Eye (tissue), 1 donor: ENCODE data around the gene ZNF487.
"Not testable (repeated sequence)": the region's sequence is repeated elsewhere in the genome, so short reads cannot be mapped to it uniquely, and the experiment has no call there.

Experiments used
- DNase-seq: peaks from one replicate; pipeline ENCODE4 v3.0.0-alpha.2; 2015

The ZNF487 gene

GRCh38 chr10:43407148-43407575, 29.7 kb upstream of the ZNF487 start:
- DNase-seq = no peak

GRCh38 chr10:43407576-43408330, 29.2 kb upstream of the ZNF487 start:
- peak; percentile 93 for DNase-seq

DNA sequence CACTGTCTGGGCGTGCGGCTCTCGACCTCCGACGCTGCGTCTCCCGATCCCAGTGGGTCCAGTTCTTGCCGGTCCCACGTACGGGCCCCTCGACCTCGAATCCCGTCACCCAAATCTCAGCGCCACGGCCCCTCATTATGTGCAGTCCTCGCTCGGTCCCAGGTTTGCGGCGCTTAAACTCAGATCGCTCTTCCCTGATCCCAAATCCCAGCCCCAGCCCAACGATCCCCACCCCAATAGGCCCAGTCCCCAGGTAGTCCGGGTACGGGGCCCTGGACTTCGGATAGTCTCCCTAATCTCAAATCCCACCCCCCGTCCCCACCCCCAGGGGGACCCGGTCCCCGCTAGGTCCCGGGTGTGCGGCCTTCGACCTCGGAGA, 28.6 kb upstream of the ZNF487 start:
- DNase-seq = no peak

DNA sequence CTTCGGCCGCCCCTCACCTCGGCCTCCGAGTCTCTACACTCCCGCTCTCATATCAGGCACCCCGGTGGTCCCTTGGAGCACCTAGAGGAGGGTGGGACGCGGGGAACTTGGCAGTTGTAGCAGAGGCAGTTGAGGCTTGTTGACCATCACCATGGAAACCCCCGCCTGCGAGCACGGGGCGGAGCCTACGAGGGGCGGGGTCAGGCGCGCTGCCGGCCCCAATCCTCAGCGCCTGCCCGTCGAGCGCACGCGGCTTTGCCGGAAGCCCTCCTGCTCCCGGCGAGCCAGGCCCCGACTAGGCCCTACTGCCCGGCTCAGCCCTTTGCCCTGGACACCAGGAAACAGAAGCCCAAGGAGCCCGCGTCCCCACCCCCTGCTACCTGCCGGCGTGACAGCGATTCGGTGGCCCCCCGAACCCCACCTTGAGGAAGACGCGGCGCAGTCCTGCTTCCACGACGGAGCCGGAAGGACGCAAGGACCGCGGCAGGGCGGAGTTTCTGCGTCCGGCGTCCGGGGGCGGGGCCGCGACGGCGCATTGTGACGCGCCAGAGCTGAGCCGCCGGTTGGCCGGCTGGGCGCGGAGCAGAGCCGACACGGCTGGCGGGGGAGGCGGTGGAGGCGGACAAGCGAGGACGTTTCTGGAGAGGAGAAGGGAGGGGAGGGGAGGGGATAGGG, 28.1 kb upstream of the ZNF487 start, which contains the start of gene HNRNPF:
Gene HNRNPF (minus strand): TSS at position 477 of the 675 bp plus-strand sequence. CDS start 21,302 bp downstream, outside the sequence.
- peak; percentile 98 for DNase-seq

DNA sequence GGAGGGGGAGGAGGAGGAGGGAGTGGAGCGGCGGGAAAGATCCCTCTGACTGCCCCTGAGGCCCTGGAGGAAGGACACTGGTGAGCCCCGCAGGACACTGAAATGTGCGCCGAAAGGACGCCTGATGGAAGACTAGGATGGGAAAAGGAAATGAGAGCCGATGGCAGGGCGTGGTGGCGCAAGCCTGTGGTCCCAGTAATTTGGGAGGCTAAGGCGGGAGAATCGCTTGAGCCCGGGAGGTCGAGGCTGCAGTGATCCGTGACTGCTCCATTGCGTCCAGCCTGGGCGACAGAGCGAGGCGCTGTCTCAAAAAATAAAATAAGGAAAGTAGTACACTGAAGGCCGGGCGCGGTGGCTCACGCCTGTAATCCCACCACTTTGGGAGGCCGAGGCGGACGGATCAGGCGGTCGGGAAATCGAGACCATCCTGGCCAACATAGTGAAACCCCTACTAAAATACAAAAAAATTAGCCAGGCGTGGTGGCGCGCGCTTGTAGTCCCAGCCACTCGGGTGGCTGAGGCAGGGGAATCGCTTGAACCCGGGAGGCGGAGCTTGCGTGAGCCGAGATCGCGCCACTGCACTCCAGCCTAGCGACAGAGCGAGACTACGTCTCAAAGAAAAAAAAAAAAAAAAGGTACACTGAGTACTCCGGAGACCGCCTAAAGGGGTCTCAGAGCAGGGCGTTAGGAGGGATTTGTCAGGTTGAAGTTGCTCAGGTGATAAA, 27.4 kb upstream of the ZNF487 start:
- no peak for DNase-seq

GRCh38 chr10:43410345-43410744, 26.6 kb upstream of the ZNF487 start:
- no peak for DNase-seq

DNA sequence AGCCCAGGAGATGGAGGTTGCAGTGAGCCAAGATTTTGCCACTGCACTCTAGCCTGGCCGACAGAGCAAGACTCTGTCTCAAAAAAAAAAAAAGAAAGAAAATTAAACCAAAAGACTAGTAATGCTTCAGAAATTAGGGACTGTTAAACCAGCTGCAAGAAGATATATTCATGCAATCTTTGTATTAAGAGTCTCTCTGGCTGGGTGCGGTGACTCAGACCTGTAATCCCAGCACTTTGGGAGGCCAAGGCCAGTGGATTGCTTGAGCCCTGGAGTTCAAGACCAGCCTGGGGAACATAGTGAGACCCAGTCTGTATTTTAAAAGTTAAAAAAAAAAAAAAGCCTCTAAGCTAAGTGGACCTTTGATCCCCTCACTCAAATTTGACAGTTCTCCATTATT, 25.4 kb upstream of the ZNF487 start:
- no peak for DNase-seq

DNA sequence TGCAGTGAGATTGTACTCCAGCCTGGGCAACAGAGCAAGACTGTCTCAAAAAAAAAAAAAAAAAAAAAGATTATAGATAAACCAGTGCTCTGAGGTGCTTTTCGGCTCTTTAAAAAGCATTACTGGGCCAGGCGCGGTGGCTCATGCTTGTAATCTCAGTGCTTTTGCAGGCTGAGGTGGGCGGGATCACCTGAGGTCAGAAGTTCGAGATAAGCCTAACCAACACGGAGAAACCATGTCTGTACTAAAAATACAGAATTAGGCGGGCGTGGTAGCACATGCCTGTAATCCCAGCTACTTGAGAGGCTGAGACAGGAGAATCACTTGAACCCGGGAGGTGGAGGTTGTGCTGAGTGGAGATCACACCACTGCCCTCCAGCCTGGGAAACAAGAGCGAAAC, 21.4 kb upstream of the ZNF487 start:
- no peak for DNase-seq

DNA sequence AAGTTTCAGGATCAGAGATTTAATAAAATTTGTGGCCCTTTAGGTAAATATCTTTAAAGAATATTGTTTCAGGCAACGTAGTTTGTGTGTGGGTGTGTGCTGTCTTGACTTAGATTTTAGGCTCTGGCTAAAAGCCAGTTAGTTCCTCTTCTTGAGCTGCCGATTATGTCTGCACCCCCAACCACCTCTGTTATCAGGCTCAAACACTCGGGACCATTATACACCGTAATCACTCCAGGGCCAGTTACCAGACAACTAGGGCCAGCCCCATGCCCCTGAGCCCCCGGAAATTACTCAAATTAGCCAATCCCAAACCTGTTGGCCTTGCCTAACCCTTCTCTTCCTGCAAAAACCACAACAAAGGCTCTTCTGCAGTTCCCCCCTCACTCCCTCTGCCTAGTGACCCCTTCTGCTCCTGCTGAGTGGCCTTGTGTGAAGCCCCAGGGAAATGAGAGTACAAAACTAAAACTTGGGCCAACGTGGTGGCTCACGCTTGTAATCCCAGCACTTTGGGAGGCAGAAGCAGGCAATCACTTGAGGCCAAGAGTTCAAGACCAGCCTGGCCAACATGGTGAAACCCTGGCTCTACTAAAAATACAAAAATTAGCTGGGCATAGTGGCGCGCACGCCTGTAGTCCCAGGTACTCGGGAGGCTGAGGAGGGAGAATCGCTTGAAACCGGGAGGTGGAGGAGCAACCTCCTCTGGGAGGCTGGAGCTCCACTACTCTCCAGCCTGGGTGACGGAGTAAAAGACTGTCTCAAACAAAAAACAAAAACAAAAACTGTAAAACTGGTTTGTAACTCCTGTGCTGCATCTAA, 18.8 kb upstream of the ZNF487 start:
- DNase-seq = no peak

GRCh38 chr10:43419997-43420368, 16.9 kb upstream of the ZNF487 start:
- no peak for DNase-seq

GRCh38 chr10:43420369-43421200, 16.3 kb upstream of the ZNF487 start:
- DNase-seq = peak; percentile 91

GRCh38 chr10:43421201-43421507, 15.8 kb upstream of the ZNF487 start:
- no peak for DNase-seq

GRCh38 chr10:43421519-43421918, 15.4 kb upstream of the ZNF487 start:
- DNase-seq = no peak

GRCh38 chr10:43421944-43422343, 15.0 kb upstream of the ZNF487 start:
- DNase-seq = not testable (repeated sequence)

DNA sequence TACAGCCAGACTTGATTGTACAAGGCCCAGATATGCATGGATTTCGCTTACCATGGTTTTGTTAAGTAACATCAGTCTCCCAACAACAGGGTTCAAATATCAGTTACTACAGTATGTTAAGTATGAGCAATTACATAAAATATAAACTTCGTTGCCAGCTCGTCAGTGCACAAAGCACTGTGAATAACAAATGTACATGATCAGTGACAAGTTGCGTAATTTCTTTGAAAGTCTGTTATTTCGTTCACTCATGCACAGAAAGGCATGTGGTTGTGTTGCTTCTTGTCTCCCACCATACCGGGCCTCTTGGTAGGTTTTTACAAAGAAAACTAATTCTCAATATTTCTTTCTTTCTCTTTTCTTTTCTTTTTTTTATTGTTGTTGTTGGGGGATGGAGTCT, 12.5 kb upstream of the ZNF487 start:
- DNase-seq = no peak

GRCh38 chr10:43426476-43426875, 10.4 kb upstream of the ZNF487 start:
- not testable (repeated sequence) for DNase-seq

GRCh38 chr10:43427166-43427825, 9.6 kb upstream of the ZNF487 start:
- no peak for DNase-seq

DNA sequence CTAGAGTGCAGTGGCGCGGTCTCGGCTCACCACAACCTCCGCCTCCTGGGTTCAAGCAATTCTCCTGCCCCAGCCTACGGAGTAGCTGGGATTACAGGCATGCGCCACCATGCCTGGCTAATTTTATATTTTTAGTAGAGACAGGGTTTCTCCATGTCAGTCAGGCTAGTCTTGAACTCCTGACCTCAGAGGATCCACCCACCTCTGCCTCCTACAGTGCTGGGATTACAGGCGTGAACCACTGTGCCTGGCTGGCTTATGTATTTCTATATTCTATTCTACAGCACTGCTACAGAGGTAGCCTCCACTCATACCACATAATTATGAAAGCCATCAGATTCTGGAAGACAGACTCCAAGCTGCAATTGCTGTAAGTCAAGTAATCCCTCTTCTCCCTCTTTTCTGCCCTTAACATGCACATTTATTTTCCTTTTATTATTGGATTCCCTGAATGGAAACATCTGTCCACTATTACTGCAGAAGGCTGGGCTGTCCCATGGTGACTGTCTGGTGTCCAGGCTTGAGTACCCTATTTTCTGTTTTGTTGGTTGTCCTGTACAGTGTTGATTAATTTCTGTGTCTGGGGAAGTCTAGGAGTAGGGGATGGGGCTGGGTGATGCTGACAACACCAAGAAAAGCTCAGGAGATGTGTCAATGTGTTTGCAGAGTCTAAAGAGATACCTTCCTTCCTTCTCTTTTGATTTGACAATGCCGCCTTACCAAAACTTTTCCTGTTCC, 5.8 kb upstream of the ZNF487 start:
- no peak for DNase-seq

GRCh38 chr10:43437141-43437870, 395 bp downstream of the ZNF487 start:
- DNase-seq = no peak
